Peyer's patch (tissue), 4 donors: ENCODE data around the gene SPTB.

Experiments used
- POLR2A ChIP-seq, 2 donors: fragments of 450-650 bp; IDR thresholded peaks; one replicate each; pipeline ENCODE4 v1.5.1; 2017; ENCODE audit warnings: antibody characterized with exemption in 2 of 2, mild to moderate bottlenecking in 2 of 2, moderate library complexity in 2 of 2
- TF ChIP-seq, protein P1 (sequence below), 6 experiments: fragments of 450-650 bp in 4 of 6; fragments of 200-600 bp in 2 of 6; sonication (generic) in 1 of 6; IDR thresholded peaks; one replicate each; pipeline ENCODE4 v1.5.1; 2017 to 2019; ENCODE audit warnings: antibody characterized with exemption in 6 of 6, mild to moderate bottlenecking in 3 of 6, moderate library complexity in 1 of 6

DNA sequence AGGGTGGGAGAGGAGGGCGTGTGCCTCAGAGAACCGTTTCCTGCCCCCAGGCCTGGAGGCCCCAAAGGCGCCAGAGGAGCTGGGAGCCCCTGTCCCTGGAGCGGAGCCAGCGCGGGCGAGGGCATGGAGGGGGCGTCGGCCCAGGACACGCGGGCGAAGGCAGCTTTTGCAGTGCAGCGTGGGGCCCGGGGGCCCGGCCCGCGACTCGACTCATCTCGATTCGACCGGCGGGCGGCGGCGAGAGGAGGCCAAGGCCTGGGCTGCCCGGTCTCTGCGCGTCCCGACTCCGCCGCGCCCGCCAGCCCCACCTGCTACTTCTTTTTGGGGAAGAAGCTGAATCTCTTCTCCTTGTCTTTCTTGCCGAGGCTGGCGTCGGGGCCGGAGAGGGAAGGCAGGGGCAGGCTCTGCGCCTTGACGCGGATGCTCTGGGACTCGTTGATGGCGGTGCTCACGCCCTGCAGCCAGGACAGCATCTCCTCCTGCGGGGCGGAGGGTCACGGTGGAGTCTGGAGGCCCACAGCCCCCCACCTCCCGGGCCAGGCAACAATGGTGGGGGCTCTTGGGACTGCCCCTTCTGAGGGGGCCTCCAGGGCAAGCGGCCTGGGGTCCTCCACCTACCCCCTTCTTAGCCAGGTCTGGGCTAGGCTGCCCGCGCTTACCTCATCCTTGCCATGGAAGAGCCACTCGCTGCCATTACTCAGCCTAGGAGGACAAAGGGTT is 130.6 kb downstream of the SPTB start:
- TF ChIP-seq, protein P1, sequence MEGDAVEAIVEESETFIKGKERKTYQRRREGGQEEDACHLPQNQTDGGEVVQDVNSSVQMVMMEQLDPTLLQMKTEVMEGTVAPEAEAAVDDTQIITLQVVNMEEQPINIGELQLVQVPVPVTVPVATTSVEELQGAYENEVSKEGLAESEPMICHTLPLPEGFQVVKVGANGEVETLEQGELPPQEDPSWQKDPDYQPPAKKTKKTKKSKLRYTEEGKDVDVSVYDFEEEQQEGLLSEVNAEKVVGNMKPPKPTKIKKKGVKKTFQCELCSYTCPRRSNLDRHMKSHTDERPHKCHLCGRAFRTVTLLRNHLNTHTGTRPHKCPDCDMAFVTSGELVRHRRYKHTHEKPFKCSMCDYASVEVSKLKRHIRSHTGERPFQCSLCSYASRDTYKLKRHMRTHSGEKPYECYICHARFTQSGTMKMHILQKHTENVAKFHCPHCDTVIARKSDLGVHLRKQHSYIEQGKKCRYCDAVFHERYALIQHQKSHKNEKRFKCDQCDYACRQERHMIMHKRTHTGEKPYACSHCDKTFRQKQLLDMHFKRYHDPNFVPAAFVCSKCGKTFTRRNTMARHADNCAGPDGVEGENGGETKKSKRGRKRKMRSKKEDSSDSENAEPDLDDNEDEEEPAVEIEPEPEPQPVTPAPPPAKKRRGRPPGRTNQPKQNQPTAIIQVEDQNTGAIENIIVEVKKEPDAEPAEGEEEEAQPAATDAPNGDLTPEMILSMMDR (IDR thresholded peaks at IDR 0.05) = no peak
- no peak for TF ChIP-seq POLR2A (IDR thresholded peaks at IDR 0.05)
